ENCODE measurements around the gene RPL32. TPM values are rescaled to one million over a fixed set of nuclear protein-coding genes. Genes with fewer than 3 reads are reported as not detected.

RPL32 gene
- total and polyA plus RNA-seq, 4 donors, result 218 to 1,124 (median 577) TPM

- TF ChIP-seq, protein P1, sequence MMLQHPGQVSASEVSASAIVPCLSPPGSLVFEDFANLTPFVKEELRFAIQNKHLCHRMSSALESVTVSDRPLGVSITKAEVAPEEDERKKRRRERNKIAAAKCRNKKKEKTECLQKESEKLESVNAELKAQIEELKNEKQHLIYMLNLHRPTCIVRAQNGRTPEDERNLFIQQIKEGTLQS (IDR thresholded peaks at IDR 0.05), result no peak
- no peak for TF ChIP-seq RAD21 (IDR thresholded peaks at IDR 0.05)
- no peak for TF ChIP-seq TAF1 (conservative IDR thresholded peaks at IDR 0.05)
- TF ChIP-seq ZBTB33 (IDR thresholded peaks at IDR 0.05), result no peak
- TF ChIP-seq, protein P2, sequence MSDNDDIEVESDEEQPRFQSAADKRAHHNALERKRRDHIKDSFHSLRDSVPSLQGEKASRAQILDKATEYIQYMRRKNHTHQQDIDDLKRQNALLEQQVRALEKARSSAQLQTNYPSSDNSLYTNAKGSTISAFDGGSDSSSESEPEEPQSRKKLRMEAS (IDR thresholded peaks at IDR 0.05), result no peak
- no peak for TF ChIP-seq RXRA (IDR thresholded peaks at IDR 0.05)
- TF ChIP-seq NR2F2 (IDR thresholded peaks at IDR 0.05), result no peak
- no peak for TF ChIP-seq FOXA2 (IDR thresholded peaks at IDR 0.05)
These were observed 7.9 kb downstream of the RPL32 start (continued) for GRCh38 chr3:12833222-12834161.

GRCh38 chr3:12832350-12833221 is 8.8 kb downstream of the RPL32 start:
- DNase-seq (ENCODE audit: low spot score), result no peak
- no peak overlapping the region for H3K27ac ChIP-seq (ENCODE audit: low read depth in 1 of 2, low read length in 2 of 2)
- H3K36me3 ChIP-seq (ENCODE audit: control insufficient read depth in 4 of 4, insufficient read depth in 3 of 4, low read depth in 1 of 4, low read length in 3 of 4), result peaks cover 6 to 63% (median 52%) of the 10 kb centered on the region in 4 donors
- H3K4me1 ChIP-seq (ENCODE audit: control insufficient read depth in 4 of 4, insufficient read depth in 4 of 4, low read length in 3 of 4), result peaks cover 0 to 4% (median 0%) of the 10 kb centered on the region in 4 donors
- H3K9ac ChIP-seq (ENCODE audit: low read depth in 1 of 2, low read length in 2 of 2), result no peak overlapping the region
- H3K9me3 ChIP-seq (ENCODE audit: control insufficient read depth in 4 of 4, low read length in 3 of 4), result no peaks in the 10 kb centered on the region
- WGBS, result 91% methylated on average over 7 of the region's 7 CpGs
- no peaks in the 10 kb centered on the region for H3K27me3 ChIP-seq (ENCODE audit: control insufficient read depth in 4 of 4, insufficient read depth in 4 of 4, low read length in 3 of 4)
- H3K4me3 ChIP-seq (ENCODE audit: low read depth in 1 of 3, low read length in 3 of 3), result no peak overlapping the region
- no peak for TF ChIP-seq FOXA1 (IDR thresholded peaks at IDR 0.05)
- no peak for TF ChIP-seq SP1 (IDR thresholded peaks at IDR 0.05)
- TF ChIP-seq NR2F2 (IDR thresholded peaks at IDR 0.05), result no peak
- TF ChIP-seq, protein P1 (IDR thresholded peaks at IDR 0.05), result no peak
- TF ChIP-seq, protein P3, sequence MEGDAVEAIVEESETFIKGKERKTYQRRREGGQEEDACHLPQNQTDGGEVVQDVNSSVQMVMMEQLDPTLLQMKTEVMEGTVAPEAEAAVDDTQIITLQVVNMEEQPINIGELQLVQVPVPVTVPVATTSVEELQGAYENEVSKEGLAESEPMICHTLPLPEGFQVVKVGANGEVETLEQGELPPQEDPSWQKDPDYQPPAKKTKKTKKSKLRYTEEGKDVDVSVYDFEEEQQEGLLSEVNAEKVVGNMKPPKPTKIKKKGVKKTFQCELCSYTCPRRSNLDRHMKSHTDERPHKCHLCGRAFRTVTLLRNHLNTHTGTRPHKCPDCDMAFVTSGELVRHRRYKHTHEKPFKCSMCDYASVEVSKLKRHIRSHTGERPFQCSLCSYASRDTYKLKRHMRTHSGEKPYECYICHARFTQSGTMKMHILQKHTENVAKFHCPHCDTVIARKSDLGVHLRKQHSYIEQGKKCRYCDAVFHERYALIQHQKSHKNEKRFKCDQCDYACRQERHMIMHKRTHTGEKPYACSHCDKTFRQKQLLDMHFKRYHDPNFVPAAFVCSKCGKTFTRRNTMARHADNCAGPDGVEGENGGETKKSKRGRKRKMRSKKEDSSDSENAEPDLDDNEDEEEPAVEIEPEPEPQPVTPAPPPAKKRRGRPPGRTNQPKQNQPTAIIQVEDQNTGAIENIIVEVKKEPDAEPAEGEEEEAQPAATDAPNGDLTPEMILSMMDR (IDR thresholded peaks at IDR 0.05; ENCODE audit: low read depth, low read length, missing input control), result no peak
- TF ChIP-seq FOXA2 (IDR thresholded peaks at IDR 0.05), result no peak
- TF ChIP-seq HNF4G (IDR thresholded peaks at IDR 0.05), result no peak
- TF ChIP-seq, protein P2 (IDR thresholded peaks at IDR 0.05), result no peak
- TF ChIP-seq TAF1 (conservative IDR thresholded peaks at IDR 0.05), result no peak
- TF ChIP-seq, protein P4, sequence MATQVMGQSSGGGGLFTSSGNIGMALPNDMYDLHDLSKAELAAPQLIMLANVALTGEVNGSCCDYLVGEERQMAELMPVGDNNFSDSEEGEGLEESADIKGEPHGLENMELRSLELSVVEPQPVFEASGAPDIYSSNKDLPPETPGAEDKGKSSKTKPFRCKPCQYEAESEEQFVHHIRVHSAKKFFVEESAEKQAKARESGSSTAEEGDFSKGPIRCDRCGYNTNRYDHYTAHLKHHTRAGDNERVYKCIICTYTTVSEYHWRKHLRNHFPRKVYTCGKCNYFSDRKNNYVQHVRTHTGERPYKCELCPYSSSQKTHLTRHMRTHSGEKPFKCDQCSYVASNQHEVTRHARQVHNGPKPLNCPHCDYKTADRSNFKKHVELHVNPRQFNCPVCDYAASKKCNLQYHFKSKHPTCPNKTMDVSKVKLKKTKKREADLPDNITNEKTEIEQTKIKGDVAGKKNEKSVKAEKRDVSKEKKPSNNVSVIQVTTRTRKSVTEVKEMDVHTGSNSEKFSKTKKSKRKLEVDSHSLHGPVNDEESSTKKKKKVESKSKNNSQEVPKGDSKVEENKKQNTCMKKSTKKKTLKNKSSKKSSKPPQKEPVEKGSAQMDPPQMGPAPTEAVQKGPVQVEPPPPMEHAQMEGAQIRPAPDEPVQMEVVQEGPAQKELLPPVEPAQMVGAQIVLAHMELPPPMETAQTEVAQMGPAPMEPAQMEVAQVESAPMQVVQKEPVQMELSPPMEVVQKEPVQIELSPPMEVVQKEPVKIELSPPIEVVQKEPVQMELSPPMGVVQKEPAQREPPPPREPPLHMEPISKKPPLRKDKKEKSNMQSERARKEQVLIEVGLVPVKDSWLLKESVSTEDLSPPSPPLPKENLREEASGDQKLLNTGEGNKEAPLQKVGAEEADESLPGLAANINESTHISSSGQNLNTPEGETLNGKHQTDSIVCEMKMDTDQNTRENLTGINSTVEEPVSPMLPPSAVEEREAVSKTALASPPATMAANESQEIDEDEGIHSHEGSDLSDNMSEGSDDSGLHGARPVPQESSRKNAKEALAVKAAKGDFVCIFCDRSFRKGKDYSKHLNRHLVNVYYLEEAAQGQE (IDR thresholded peaks at IDR 0.05), result no peak
- TF ChIP-seq EGR1 (IDR thresholded peaks at IDR 0.05; ENCODE audit: low read depth in 2 of 2), result no peak
- no peak for TF ChIP-seq JUND (IDR thresholded peaks at IDR 0.05)
- TF ChIP-seq ZBTB33 (IDR thresholded peaks at IDR 0.05), result no peak
- no peak for TF ChIP-seq YY1 (IDR thresholded peaks at IDR 0.05)
- no peak for TF ChIP-seq RAD21 (IDR thresholded peaks at IDR 0.05)
- no peak for TF ChIP-seq RXRA (IDR thresholded peaks at IDR 0.05)
- TF ChIP-seq GABPA (IDR thresholded peaks at IDR 0.05 in 1 of 2, conservative IDR thresholded peaks at IDR 0.05 in 1 of 2), result no peak
- no peak for TF ChIP-seq HNF4A (conservative IDR thresholded peaks at IDR 0.05)
